HL-60 (cell line): ENCODE data around the gene LRRC73.

Experiments used
- DNase-seq, 2 experiments: peaks; one replicate each; pipeline ENCODE4 v3.0.0-alpha.2; 2010 to 2020; ENCODE audit warnings: low read depth in 1 of 2, low spot score in 1 of 2
- H3K27ac ChIP-seq: fragments of 250-450 bp; sonication (Bioruptor Pico); replicated peaks from 2 replicates; pipeline ENCODE4 v1.5.1; 2020; ENCODE audit warnings: mild to moderate bottlenecking, moderate library complexity
- H3K27me3 ChIP-seq: fragments of 250-450 bp; sonication (Bioruptor Pico); 2 replicates; pipeline ENCODE4 v1.5.1; 2021; ENCODE audit warnings: mild to moderate bottlenecking, moderate library complexity; ENCODE audit not compliant: insufficient read depth, poor library complexity, severe bottlenecking
- H3K4me3 ChIP-seq: replicated peaks from 2 replicates; pipeline ENCODE4 v1.5.1; 2011; ENCODE audit warnings: mild to moderate bottlenecking, control low read depth, low read length; ENCODE audit not compliant: insufficient read depth
- GABPA ChIP-seq: IDR thresholded peaks from 2 replicates; pipeline ENCODE4 v1.6.1; 2012; ENCODE audit warnings: low read depth
- POLR2AphosphoS5 ChIP-seq: IDR thresholded peaks from 2 replicates; pipeline ENCODE4 v1.6.1; 2012; ENCODE audit warnings: low read depth
- SPI1 ChIP-seq: IDR thresholded peaks from 2 replicates; pipeline ENCODE4 v1.6.1; 2012; ENCODE audit warnings: low read depth, mild to moderate bottlenecking, borderline replicate concordance
- TF ChIP-seq, protein P1 (sequence below): IDR thresholded peaks from 2 replicates; pipeline ENCODE4 v1.6.1; 2012; ENCODE audit warnings: low read depth; ENCODE audit not compliant: insufficient replicate concordance
- TF ChIP-seq, protein P2 (sequence below): IDR thresholded peaks from one replicate; pipeline ENCODE4 v1.5.1; 2011; ENCODE audit warnings: low read length, control low read depth, inconsistent platforms; ENCODE audit not compliant: insufficient read depth

The LRRC73 gene

GRCh38 chr6:43492673-43493072 lies 17.5 kb downstream of the LRRC73 start:
- TF ChIP-seq GABPA, result no peak
- TF ChIP-seq, protein P1, sequence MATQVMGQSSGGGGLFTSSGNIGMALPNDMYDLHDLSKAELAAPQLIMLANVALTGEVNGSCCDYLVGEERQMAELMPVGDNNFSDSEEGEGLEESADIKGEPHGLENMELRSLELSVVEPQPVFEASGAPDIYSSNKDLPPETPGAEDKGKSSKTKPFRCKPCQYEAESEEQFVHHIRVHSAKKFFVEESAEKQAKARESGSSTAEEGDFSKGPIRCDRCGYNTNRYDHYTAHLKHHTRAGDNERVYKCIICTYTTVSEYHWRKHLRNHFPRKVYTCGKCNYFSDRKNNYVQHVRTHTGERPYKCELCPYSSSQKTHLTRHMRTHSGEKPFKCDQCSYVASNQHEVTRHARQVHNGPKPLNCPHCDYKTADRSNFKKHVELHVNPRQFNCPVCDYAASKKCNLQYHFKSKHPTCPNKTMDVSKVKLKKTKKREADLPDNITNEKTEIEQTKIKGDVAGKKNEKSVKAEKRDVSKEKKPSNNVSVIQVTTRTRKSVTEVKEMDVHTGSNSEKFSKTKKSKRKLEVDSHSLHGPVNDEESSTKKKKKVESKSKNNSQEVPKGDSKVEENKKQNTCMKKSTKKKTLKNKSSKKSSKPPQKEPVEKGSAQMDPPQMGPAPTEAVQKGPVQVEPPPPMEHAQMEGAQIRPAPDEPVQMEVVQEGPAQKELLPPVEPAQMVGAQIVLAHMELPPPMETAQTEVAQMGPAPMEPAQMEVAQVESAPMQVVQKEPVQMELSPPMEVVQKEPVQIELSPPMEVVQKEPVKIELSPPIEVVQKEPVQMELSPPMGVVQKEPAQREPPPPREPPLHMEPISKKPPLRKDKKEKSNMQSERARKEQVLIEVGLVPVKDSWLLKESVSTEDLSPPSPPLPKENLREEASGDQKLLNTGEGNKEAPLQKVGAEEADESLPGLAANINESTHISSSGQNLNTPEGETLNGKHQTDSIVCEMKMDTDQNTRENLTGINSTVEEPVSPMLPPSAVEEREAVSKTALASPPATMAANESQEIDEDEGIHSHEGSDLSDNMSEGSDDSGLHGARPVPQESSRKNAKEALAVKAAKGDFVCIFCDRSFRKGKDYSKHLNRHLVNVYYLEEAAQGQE, result no peak
- no peak for TF ChIP-seq POLR2AphosphoS5
- TF ChIP-seq SPI1, result no peak
- TF ChIP-seq, protein P2, sequence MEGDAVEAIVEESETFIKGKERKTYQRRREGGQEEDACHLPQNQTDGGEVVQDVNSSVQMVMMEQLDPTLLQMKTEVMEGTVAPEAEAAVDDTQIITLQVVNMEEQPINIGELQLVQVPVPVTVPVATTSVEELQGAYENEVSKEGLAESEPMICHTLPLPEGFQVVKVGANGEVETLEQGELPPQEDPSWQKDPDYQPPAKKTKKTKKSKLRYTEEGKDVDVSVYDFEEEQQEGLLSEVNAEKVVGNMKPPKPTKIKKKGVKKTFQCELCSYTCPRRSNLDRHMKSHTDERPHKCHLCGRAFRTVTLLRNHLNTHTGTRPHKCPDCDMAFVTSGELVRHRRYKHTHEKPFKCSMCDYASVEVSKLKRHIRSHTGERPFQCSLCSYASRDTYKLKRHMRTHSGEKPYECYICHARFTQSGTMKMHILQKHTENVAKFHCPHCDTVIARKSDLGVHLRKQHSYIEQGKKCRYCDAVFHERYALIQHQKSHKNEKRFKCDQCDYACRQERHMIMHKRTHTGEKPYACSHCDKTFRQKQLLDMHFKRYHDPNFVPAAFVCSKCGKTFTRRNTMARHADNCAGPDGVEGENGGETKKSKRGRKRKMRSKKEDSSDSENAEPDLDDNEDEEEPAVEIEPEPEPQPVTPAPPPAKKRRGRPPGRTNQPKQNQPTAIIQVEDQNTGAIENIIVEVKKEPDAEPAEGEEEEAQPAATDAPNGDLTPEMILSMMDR, result no peak
- no peak overlapping the region for H3K27ac ChIP-seq
- no peak overlapping the region for H3K4me3 ChIP-seq
- H3K27me3 ChIP-seq, result no peaks in the 10 kb centered on the region
- DNase-seq, result no peak

DNA sequence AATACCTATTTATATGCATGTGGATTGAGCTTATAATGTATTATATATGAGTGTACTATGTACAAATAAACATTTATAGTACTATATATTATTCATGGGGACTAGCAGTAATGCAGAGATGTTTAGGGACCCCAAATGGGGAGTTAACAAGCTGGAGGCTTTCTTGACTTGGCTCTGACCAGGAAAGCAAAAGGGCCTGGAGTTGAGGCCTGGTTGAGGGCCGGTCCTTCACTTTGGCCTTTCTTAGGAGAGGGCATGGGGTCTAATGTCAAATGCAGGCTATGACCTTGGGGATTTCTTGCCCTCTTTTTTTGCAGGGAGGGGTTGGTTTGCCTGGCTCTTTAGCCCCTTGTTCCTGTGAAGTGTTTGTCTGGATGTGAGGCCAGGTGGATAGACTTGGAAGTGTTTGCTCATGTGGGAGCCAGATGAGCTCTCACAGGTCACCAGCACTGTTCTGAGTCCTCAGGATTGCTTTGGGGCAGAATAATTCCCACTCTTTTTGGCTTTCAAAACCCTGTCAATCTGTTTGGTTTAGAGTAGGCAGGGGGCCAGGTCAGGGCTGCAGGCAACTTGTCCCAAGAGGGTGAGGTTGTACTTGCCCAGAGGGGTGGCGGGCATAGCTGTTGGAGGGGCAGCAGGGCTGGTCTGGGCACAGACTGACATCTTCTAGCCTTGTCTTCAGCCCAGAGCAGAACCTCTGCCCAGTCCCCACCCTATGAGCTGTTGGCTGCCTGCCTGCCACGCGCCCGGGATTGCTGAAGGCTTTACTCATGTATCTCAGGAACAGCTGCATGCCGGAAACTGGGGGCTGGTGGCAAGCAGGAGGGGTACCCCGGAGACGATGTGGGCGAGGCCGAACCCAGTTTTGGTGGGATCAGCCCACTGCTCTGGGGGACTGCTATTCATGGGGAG lies 18.1 kb downstream of the LRRC73 start:
- Histone ChIP-seq H3K27me3 (no peaks in the 10 kb centered on the region), H3K4me3 (no peak overlapping the region), H3K27ac (no peak overlapping the region)
- no peak for DNase-seq
- TF ChIP-seq GABPA (no peak), SPI1 (no peak), POLR2AphosphoS5 (no peak)
- TF ChIP-seq, protein P1, result no peak
- TF ChIP-seq, protein P2, result no peak

DNA sequence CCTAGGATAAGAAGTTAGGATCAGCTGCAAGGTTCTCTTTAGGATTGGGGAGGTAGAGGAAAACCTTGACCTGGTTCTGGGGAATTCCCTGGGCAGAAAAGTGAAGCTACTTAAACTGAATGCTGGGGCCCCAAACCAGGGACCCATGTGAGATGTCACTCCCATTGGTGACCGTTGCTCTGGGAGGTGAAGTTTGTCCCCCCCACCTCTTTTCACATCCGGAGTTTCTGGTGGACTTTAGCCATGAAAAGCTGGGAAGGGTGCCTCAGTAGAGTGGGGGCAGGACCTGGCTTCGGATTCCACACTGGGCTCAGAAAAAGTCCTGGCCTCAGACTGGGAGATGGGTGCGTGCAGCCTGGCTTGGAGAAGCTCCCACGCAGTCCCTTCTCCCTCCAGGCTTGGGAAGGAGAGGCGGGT lies 19.6 kb downstream of the LRRC73 start:
- TF ChIP-seq, protein P1, result no peak
- no peak for TF ChIP-seq GABPA
- TF ChIP-seq, protein P2, result no peak
- no peak for TF ChIP-seq SPI1
- TF ChIP-seq POLR2AphosphoS5, result no peak
- H3K27ac ChIP-seq, result no peak overlapping the region
- H3K4me3 ChIP-seq, result no peak overlapping the region
- no peaks in the 10 kb centered on the region for H3K27me3 ChIP-seq
- no peak for DNase-seq
